Ascending aorta (tissue), 2 donors: ENCODE data around the gene SCARB2. TPM values are rescaled to one million over a fixed set of nuclear protein-coding genes. Genes with fewer than 3 reads are reported as not detected.
A peak's percentile ranks its signal among the peaks of the same experiment; 100 is the strongest.
"Not testable (repeated sequence)": the region's sequence is repeated elsewhere in the genome, so short reads cannot be mapped to it uniquely, and the experiment has no call there.

ENCODE experiments used
- DNase-seq, 2 donors: peaks; one replicate each; pipeline ENCODE4 v3.0.0-alpha.2; 2019; ENCODE audit warnings: low spot score in 2 of 2
- H3K27ac ChIP-seq, 2 donors: fragments of 200-600 bp; sonication (generic); one replicate each; pipeline ENCODE4 v1.5.1; 2016 to 2017; ENCODE audit warnings: mild to moderate bottlenecking in 1 of 2
- H3K27me3 ChIP-seq: fragments of 200-600 bp; sonication (generic); one replicate; pipeline ENCODE4 v1.5.1; 2017
- H3K36me3 ChIP-seq, 2 donors: fragments of 200-600 bp; sonication (generic); one replicate each; pipeline ENCODE4 v1.5.1; 2016
- H3K4me1 ChIP-seq, 2 donors: fragments of 200-600 bp; sonication (generic); one replicate each; pipeline ENCODE4 v1.5.1; 2016 to 2017; ENCODE audit warnings: mild to moderate bottlenecking in 1 of 2
- H3K4me3 ChIP-seq, 2 donors: fragments of 200-600 bp; sonication (generic); one replicate each; pipeline ENCODE4 v1.5.1; 2016 to 2017; ENCODE audit warnings: mild to moderate bottlenecking in 1 of 2
- H3K9me3 ChIP-seq, 2 donors: fragments of 200-600 bp; sonication (generic); one replicate each; pipeline ENCODE4 v1.5.1; 2016
- intact Hi-C: fragments of 100-400 bp; cut with DNase I; formaldehyde crosslinking; loops from one replicate; pipeline ENCODE4 v1.15.1; 2023
- total RNA-seq: library from RNA; depleted of rRNA; stranded (reverse); fragments of >200 nt; gene quantifications from one replicate; pipeline ENCODE4 v1.1.0, GENCODE V29; 2016
- TF ChIP-seq, protein P1 (sequence below), 3 experiments: fragments of 200-600 bp in 2 of 3; fragments of 450-650 bp in 1 of 3; sonication (generic) in 2 of 3; IDR thresholded peaks; one replicate each; pipeline ENCODE4 v1.5.1; 2016 to 2019; ENCODE audit warnings: antibody characterized with exemption in 3 of 3, mild to moderate bottlenecking in 1 of 3, moderate library complexity in 1 of 3

SCARB2 gene
- total RNA-seq, 1 donor from 2014 or later: 94.1 TPM

DNA sequence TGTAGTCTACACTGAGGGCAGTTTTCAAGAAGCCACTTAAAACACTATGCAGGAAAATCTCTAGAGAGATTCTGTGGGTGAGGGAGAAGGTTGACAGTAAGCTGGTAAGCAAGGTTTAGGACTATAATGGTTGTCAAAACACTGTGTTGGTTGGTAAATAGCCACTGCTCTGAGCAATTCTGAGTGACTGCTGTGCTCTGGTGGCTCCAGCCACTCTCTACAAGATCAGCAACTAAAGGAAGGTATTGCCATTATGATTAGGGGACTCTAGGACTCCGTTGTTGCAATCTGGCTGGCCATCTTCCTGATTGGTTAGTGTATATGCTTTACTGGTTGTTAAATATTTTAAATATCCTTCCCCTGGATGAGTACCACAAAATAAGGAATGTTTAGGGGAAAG, 32.4 kb upstream of the SCARB2 start:
- no peaks in the 10 kb centered on the region for H3K4me1 ChIP-seq
- H3K36me3 ChIP-seq: no peaks in the 10 kb centered on the region
- intact Hi-C loops: no loop called here
- H3K9me3 ChIP-seq: no peaks in the 10 kb centered on the region
- H3K27me3 ChIP-seq: no peaks in the 10 kb centered on the region
- H3K27ac ChIP-seq: no peak overlapping the region
- TF ChIP-seq, protein P1, sequence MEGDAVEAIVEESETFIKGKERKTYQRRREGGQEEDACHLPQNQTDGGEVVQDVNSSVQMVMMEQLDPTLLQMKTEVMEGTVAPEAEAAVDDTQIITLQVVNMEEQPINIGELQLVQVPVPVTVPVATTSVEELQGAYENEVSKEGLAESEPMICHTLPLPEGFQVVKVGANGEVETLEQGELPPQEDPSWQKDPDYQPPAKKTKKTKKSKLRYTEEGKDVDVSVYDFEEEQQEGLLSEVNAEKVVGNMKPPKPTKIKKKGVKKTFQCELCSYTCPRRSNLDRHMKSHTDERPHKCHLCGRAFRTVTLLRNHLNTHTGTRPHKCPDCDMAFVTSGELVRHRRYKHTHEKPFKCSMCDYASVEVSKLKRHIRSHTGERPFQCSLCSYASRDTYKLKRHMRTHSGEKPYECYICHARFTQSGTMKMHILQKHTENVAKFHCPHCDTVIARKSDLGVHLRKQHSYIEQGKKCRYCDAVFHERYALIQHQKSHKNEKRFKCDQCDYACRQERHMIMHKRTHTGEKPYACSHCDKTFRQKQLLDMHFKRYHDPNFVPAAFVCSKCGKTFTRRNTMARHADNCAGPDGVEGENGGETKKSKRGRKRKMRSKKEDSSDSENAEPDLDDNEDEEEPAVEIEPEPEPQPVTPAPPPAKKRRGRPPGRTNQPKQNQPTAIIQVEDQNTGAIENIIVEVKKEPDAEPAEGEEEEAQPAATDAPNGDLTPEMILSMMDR (IDR thresholded peaks at IDR 0.05): no peak
- H3K4me3 ChIP-seq: no peak overlapping the region
- no peak for DNase-seq

- DNase-seq, H3K4me1 ChIP-seq, H3K36me3 ChIP-seq, H3K4me3 ChIP-seq, H3K27ac ChIP-seq, intact Hi-C loops, H3K27me3 ChIP-seq: not testable (repeated sequence)
- H3K9me3 ChIP-seq: peaks cover 0 to 11% of the 10 kb centered on the region in 2 donors
These were observed 30.3 kb upstream of the SCARB2 start for GRCh38 chr4:76243877-76244276.

DNA sequence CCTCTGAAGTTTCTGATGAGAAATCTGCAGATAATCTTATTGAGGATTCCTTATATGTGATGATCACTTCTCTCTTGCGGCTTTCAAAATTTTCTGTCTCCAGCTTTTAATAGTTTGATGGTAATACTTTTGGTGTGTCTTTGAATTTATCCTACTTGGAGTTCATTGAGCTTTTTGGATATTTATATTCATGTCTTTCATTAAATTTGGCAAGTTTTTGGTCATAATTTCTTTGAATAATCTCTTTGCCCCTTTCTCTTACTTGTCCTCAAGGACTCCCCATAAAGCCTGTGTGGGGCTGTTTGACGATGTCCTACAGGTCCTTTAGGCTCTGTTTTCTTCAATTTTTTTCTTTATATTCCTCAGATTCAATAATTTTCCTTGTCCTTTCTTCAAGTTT, 26.6 kb upstream of the SCARB2 start:
- TF ChIP-seq, protein P1 (IDR thresholded peaks at IDR 0.05): no peak
- no peak for DNase-seq
- Histone ChIP-seq H3K27ac (no peak overlapping the region), H3K4me3 (no peak overlapping the region), H3K9me3 (peaks cover 0 to 11% of the 10 kb centered on the region in 2 donors), H3K36me3 (no peaks in the 10 kb centered on the region), H3K4me1 (no peaks in the 10 kb centered on the region), H3K27me3 (no peaks in the 10 kb centered on the region)
- intact Hi-C loops: no loop called here

DNA sequence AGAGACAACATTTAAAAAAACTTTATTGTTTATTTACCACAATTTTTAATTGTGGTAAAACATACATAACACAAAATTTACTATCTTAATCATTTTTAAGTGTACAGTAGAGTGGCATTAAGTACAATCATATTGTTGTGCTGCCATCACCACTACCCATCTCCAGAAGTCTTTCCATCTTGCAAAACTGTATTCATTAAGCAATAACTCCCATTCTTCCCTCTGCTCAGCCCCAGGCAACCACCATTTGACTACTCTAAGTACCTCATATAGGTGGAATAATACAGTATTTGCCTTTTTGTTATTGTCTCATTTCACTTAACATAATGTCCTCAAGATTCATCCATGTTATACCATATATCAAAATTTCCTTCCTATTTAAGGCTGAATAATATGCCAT, 25.1 kb upstream of the SCARB2 start:
- no peak for DNase-seq
- H3K27me3 ChIP-seq: no peaks in the 10 kb centered on the region
- H3K4me1 ChIP-seq: no peaks in the 10 kb centered on the region
- intact Hi-C loops: no loop called here
- H3K27ac ChIP-seq: peak overlapping the region; percentile 36 to 77
- TF ChIP-seq, protein P1 (IDR thresholded peaks at IDR 0.05): no peak
- H3K4me3 ChIP-seq: no peak overlapping the region
- H3K9me3 ChIP-seq: peaks cover 0 to 11% of the 10 kb centered on the region in 2 donors
- H3K36me3 ChIP-seq: no peaks in the 10 kb centered on the region

GRCh38 chr4:76238236-76238635, 24.6 kb upstream of the SCARB2 start:
- Histone ChIP-seq H3K27ac (peak overlapping the region; percentile 62 to 77), H3K36me3 (no peaks in the 10 kb centered on the region)

DNA sequence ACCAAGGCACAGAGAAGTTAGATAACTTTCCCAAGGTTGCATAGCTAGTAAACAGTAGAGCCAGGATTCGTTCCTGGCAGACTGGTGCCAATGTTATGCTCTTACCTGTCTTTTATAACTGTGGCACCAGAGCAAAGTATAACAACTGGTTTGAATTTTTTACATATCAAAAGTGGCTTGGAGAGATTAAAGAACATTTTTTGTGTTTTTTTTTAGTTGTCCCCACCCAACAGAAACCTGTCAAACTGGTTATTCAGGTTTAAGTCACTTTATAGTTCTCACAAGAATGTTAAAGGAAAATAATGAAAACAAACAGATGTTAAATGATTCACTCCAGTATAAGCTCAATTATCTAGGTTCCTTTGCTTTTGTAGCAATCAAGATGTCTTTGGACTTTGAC, 22.3 kb upstream of the SCARB2 start:
- H3K4me1 ChIP-seq: no peaks in the 10 kb centered on the region
- intact Hi-C loops: no loop called here
- TF ChIP-seq, protein P1 (IDR thresholded peaks at IDR 0.05): no peak

More at GRCh38 chr4:76238236-76238635, 24.6 kb upstream of the SCARB2 start:
- intact Hi-C loops: no loop called here
- H3K27me3 ChIP-seq: no peaks in the 10 kb centered on the region
- peaks cover 0 to 11% of the 10 kb centered on the region in 2 donors for H3K9me3 ChIP-seq
- H3K4me3 ChIP-seq: no peak overlapping the region
- no peak for DNase-seq
- H3K4me1 ChIP-seq: no peaks in the 10 kb centered on the region
- TF ChIP-seq, protein P1 (IDR thresholded peaks at IDR 0.05): no peak

More for the DNA sequence above, 22.3 kb upstream of the SCARB2 start:
- H3K9me3 ChIP-seq: peaks cover 0 to 11% of the 10 kb centered on the region in 2 donors
- H3K27me3 ChIP-seq: no peaks in the 10 kb centered on the region
- no peaks in the 10 kb centered on the region for H3K36me3 ChIP-seq
- no peak overlapping the region for H3K27ac ChIP-seq
- H3K4me3 ChIP-seq: no peak overlapping the region
- DNase-seq: no peak
